Effector memory CD8-positive, alpha-beta T cell (primary cell): Measurements from ENCODE around the gene SV2A.
"Not testable (repeated sequence)": the region's sequence is repeated elsewhere in the genome, so short reads cannot be mapped to it uniquely, and the experiment has no call there.

ENCODE experiments used
- ATAC-seq: fragments of 150-1000 bp; cut with Tn5 transposase; replicated peaks from 2 replicates; pipeline ENCODE4 v1.10.0; 2021; ENCODE audit warnings: mild to moderate bottlenecking, moderate library complexity
- DNase-seq, 3 experiments: peaks; one replicate each; pipeline ENCODE4 v3.0.0; 2021
- H3K27ac Mint-ChIP-seq, 2 donors: one replicate each; pipeline ENCODE4 v1.8.0; 2022; ENCODE audit warnings: mild to moderate bottlenecking in 2 of 2, mixed read lengths in 2 of 2, moderate library complexity in 2 of 2
- H3K27me3 Mint-ChIP-seq, 2 donors: one replicate each; pipeline ENCODE4 v1.8.0; 2022; ENCODE audit warnings: mixed read lengths in 2 of 2
- H3K36me3 Mint-ChIP-seq: one replicate; pipeline ENCODE4 v1.8.0; 2022; ENCODE audit warnings: mild to moderate bottlenecking, moderate library complexity, mixed read lengths; ENCODE audit not compliant: insufficient read depth
- H3K4me1 Mint-ChIP-seq, 2 donors: one replicate each; pipeline ENCODE4 v1.8.0; 2022; ENCODE audit warnings: low read depth in 2 of 2, mixed read lengths in 2 of 2
- H3K4me3 Mint-ChIP-seq, 2 donors: one replicate each; pipeline ENCODE4 v1.8.0; 2022; ENCODE audit warnings: mild to moderate bottlenecking in 2 of 2, mixed read lengths in 2 of 2, moderate library complexity in 2 of 2
- H3K9me3 Mint-ChIP-seq, 2 donors: one replicate each; pipeline ENCODE4 v1.8.0; 2022; ENCODE audit warnings: mixed read lengths in 2 of 2

The SV2A gene

DNA sequence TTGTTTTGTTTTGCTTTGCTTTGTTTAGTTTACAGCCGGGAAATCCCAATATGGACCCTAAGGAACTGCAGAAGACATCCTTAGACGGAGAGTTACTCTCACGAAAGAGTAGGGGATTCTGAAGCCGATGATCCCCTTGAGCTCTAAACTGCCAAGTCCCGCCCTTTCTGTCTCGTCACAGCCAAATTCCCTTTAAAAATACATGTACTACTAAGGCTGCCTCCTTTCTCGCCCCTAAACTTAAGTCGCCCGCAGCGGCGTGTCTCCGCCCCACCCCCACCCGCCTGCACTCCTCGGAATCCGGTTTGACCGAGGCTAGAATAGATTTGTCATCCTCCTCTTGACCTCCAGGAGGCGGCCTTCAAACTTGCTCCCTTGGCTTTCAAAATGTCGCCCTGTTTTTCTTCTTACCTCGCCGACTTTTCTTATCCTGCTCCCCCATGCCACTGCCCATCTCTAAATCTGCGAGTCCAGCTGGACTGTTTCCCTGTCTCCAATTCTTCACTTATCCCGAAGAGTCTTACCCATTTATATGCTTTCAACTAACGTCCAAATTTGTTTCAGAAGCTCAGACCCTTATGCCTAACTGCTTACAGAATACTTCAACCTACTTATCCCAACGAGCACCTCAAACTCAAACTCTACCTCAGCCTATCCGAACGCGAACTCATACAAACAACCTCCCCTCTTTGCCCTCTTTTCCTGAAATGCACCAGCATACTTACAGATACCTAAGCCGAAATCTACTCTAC is 29.2 kb downstream of the SV2A start:
- peaks cover 0 to 3% of the 10 kb centered on the region in 2 donors for H3K4me1 Mint-ChIP-seq
- no peak overlapping the region for H3K27ac Mint-ChIP-seq
- H3K4me3 Mint-ChIP-seq = no peak overlapping the region
- peak; percentile 18 for ATAC-seq
- no peaks in the 10 kb centered on the region for H3K9me3 Mint-ChIP-seq
- H3K27me3 Mint-ChIP-seq = no peaks in the 10 kb centered on the region
- peaks cover 4% of the 10 kb centered on the region for H3K36me3 Mint-ChIP-seq
- DNase-seq = peak; percentile 48 to 74 (median 56)

DNA sequence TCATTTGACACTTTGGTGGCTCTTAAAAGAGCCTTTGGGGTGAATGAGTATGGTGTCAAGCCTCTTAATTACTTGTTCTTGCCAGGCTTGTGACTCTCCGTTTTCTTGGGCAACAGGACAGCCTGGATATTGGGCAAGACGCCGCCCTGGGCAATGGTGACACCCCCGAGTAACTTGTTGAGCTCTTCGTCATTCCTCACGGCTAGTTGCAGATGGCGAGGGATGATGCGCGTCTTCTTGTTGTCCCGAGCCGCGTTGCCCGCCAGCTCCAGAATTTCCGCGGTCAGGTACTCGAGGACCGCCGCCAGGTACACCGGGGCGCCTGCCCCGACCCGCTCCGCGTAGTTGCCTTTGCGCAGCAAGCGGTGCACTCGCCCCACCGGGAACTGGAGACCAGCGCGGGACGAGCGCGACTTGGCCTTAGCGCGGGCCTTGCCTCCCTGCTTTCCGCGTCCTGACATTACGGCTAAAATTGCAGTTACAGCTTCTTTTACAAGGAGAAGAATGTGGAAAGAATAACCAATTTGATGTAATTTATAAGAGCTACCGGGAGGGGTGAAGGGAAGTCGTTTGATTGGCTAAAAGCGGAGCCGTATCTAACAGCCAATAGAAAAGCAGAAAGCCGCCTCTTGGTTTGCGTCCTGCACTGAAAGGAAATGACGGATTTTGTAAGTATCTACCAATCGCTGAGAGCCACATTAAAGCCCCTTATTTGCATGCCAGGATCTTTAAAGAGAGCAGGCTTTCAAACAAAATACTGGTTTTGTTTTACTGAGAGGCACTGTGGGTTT is 30.0 kb downstream of the SV2A start:
- H3K36me3 Mint-ChIP-seq = peaks cover 5% of the 10 kb centered on the region
- peaks cover 0 to 3% of the 10 kb centered on the region in 2 donors for H3K4me1 Mint-ChIP-seq
- no peak overlapping the region for H3K27ac Mint-ChIP-seq
- no peaks in the 10 kb centered on the region for H3K27me3 Mint-ChIP-seq
- peak; percentile 63 for ATAC-seq
- peak; percentile 70 to 73 (median 71) for DNase-seq
- no peaks in the 10 kb centered on the region for H3K9me3 Mint-ChIP-seq
- no peak overlapping the region for H3K4me3 Mint-ChIP-seq

DNA sequence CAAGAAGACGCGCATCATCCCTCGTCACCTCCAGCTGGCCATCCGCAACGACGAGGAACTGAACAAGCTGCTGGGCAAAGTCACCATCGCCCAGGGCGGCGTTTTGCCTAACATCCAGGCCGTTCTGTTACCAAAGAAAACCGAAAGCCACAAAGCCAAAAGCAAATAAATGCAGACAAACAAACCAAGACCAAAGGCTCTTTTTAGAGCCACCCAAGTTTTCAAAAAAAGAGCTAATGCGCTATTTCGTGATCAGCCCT is 30.5 kb downstream of the SV2A start:
- not testable (repeated sequence) for ATAC-seq, DNase-seq, H3K4me3 Mint-ChIP-seq, H3K27ac Mint-ChIP-seq, H3K27me3 Mint-ChIP-seq, H3K36me3 Mint-ChIP-seq, H3K4me1 Mint-ChIP-seq, H3K9me3 Mint-ChIP-seq

DNA sequence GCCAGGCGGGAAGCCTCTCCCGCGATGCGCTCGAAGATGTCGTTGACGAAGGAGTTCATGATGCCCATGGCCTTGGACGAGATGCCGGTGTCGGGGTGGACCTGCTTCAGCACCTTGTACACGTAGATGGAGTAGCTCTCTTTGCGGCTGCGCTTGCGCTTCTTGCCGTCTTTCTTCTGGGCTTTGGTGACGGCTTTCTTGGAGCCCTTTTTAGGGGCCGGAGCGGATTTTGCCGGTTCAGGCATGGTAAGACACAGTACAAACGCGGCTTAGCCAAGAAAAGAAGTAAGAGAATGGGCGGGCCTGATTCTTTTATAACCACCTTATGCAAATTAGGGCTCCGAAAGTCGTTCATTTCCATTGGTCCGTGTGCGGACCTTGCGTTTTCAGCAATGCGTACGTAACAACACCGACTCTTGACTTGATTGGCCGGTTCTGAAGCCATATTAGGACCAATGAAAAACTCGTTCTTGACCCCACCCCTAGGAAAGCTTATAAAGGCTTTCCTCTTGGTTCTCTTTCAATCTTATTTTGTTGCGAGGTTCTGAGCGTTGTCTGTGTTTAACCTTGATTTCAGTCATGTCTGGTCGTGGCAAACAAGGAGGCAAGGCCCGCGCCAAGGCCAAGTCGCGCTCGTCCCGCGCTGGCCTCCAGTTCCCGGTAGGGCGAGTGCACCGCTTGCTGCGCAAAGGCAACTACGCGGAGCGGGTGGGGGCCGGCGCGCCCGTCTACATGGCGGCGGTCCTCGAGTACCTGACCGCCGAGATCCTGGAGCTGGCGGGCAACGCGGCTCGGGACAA is 31.0 kb downstream of the SV2A start:
- Mint-ChIP-seq H3K4me3 (no peak overlapping the region), H3K36me3 (peaks cover 5% of the 10 kb centered on the region), H3K9me3 (no peaks in the 10 kb centered on the region), H3K4me1 (peaks cover 0 to 6% of the 10 kb centered on the region in 2 donors), H3K27me3 (no peaks in the 10 kb centered on the region), H3K27ac (no peak overlapping the region)
- ATAC-seq (peak; percentile 67), DNase-seq (peak; percentile 86 to 94 (median 87))

DNA sequence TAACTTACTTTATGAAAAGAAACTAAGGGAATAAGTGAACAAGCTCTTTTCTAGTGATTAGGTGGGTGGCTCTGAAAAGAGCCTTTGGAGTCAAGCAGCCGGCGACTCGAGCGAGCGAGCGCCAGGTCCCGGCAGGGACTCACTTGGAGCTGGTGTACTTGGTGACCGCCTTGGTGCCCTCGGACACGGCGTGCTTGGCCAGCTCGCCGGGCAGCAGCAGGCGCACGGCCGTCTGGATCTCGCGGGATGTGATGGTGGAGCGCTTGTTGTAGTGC is 31.6 kb downstream of the SV2A start:
- not testable (repeated sequence) for ATAC-seq, H3K4me1 Mint-ChIP-seq, H3K36me3 Mint-ChIP-seq, H3K4me3 Mint-ChIP-seq, H3K9me3 Mint-ChIP-seq, H3K27me3 Mint-ChIP-seq, H3K27ac Mint-ChIP-seq
- peak in 1 of 3 experiments; percentile 29 for DNase-seq

DNA sequence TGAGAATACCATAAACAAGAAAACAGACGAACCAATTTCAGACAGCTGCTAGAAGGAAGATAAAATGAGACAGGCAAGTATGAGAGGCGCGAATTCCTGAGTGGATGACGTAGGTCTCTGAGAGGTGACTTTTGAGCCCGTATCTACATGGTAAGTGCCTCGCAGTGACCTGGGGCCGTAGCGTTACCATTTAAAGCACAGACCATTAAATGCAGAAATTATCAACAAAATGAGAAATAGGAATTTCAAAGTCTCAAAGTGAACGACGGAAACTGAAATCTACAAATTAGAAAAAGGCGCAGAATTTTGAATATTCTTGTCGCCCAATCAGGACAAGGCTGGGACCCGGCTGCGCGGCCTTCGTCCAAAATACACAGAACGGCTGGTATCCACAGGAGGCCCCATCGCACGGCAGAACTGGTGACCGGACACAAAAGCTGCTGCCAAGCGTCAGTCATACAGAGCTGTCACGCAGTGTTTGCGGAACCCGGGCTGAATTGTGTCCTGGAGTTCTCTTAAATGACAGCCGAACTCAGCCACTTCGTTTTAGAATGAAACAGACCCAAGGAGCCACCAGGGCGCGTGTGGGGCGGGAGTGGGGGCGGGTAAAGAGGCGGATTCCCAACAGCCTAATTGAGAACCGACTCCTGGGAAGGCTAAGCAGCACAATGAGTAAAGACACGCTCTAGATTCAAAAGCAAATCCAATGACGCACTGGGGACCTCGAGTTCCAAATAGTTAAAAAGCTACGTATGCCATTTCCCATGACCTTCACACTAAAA is 32.1 kb downstream of the SV2A start:
- H3K27ac Mint-ChIP-seq = no peak overlapping the region
- DNase-seq (peak; percentile 48 to 60 (median 53)), ATAC-seq (peak; percentile 2)
- H3K4me1 Mint-ChIP-seq = peaks cover 0 to 6% of the 10 kb centered on the region in 2 donors
- no peak overlapping the region for H3K4me3 Mint-ChIP-seq
- no peaks in the 10 kb centered on the region for H3K9me3 Mint-ChIP-seq
- H3K27me3 Mint-ChIP-seq = no peaks in the 10 kb centered on the region
- peaks cover 5% of the 10 kb centered on the region for H3K36me3 Mint-ChIP-seq

DNA sequence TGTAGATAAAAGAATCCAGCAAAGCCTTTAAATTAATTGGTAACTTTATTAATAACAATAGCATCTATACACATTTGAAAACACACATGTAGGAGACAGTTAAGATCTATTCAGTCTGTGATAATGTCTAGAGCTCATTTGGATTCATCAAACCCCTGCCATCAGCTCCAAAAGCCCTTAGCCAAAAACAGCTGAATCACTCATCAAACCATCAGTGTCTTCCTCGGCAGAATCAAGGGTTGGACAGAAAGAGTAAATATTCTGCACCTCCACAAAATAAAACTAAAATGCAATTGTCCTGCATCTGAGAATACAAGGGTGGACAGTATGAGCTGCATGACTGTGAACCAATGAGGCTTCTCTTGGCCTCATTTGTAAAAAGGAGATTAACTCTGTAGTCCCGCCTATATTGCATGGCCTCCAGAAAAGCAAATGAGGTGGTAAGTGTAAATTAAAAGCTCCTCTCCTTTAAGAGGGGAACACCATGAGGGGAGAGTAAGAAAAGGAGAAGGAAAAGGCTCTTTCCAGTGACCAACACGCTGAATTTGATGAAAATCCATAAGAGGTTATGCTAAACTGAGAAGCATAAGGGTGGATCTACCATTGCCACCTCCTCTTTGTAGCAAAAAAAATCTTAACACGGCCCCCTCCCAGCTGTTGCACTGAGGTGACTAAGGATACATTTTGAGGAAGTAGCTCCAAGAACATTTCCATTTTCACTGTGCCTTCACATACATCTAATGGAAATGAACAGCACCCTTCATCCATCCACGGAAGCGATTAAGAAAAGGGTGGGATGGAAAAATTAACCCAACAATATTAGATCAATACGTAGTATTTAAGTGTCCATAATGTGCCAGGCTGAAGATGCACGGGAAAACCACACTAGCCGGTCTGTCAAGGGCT is 33.0 kb downstream of the SV2A start:
- Mint-ChIP-seq H3K36me3 (peaks cover 5% of the 10 kb centered on the region), H3K4me1 (peaks cover 2 to 7% of the 10 kb centered on the region in 2 donors)

DNA sequence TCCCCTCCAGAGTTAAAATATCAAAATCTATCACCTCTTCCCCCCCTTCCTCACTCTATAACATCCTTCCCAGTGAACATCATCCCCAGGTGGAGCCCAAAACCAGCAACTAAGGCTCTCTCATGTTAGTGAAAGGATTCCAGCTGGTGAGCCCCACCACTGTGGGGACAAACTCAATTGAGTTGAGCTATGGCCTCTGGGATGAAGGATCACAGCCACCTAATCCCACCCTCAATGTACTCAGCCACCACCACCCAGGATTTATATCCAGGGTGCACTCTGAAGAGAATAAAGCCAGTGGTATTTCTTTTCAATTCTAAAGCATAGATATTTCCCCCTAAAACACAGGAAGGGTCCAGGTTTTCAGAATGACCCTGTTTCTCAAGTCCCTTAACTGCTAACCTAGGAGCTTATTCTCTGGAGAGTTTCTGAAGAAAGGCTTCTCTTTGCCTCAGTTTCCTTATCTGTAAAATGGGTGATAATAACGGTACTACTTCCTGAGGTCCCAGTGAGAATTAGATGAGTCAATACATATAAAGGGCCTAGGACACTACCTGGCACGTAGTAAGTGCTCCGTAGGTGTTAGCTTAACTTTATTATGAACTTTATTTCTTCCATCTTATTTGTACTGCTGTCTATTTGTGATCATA is 33.9 kb downstream of the SV2A start:
- H3K4me1 Mint-ChIP-seq = peaks cover 9 to 10% of the 10 kb centered on the region in 2 donors
- H3K9me3 Mint-ChIP-seq = no peaks in the 10 kb centered on the region
- no peaks in the 10 kb centered on the region for H3K27me3 Mint-ChIP-seq
- ATAC-seq (no peak), DNase-seq (no peak)
- no peak overlapping the region for H3K27ac Mint-ChIP-seq
- H3K36me3 Mint-ChIP-seq = peaks cover 5% of the 10 kb centered on the region
- no peak overlapping the region for H3K4me3 Mint-ChIP-seq

More for the DNA sequence above, 33.0 kb downstream of the SV2A start:
- DNase-seq (peak in 1 of 3 experiments; percentile 13), ATAC-seq (no peak)
- Mint-ChIP-seq H3K27me3 (no peaks in the 10 kb centered on the region), H3K9me3 (no peaks in the 10 kb centered on the region), H3K27ac (no peak overlapping the region), H3K4me3 (no peak overlapping the region)

DNA sequence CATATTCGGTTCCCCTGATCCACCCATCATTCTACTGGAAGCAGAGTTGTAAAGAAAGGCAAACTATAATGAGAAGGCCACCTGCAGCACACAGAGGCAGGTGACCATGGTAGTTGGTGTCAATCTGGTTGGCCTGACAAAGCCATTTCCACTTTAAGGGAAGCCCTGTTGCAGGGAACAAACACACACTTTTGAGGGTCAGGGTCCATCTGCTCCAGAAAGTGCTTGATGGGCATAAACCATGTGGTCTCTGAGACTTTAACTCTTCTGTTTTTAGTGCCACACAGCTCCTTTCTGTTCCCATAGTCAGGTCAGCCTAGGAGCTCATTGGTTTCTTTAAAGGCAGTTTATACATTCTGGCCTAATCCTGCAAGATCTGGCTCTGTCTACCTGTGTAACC is 35.8 kb downstream of the SV2A start:
- no peak for DNase-seq
- no peak overlapping the region for H3K4me3 Mint-ChIP-seq
- H3K27me3 Mint-ChIP-seq = no peaks in the 10 kb centered on the region
- peak overlapping the region in 1 of 2 donors; percentile 36 for H3K27ac Mint-ChIP-seq
- peaks cover 9 to 10% of the 10 kb centered on the region in 2 donors for H3K4me1 Mint-ChIP-seq
- H3K9me3 Mint-ChIP-seq = no peaks in the 10 kb centered on the region
- peaks cover 5% of the 10 kb centered on the region for H3K36me3 Mint-ChIP-seq
- no peak for ATAC-seq

DNA sequence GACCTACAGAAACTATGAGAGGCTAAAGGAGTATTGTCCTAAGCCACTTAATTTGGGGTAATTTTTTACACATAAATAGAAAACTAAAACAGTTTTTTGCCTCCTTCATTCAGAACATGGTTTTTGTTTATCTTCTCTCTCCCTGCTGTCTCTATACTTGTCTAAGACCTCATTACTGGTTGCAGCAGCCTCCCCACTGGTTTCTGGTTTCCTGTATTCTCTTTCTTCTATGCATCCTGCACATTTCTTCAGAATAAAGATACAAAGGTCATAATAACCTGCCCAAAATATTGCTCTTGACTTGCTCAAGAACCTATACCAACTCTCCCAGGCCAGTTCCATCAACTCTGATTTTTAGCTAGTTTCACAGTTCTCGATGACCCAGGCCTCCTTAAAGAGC is 38.1 kb downstream of the SV2A start:
- peak; percentile 65 for ATAC-seq
- H3K4me3 Mint-ChIP-seq = peak overlapping the region; percentile 1 to 11
- H3K9me3 Mint-ChIP-seq = no peaks in the 10 kb centered on the region
- H3K4me1 Mint-ChIP-seq = peaks cover 9 to 10% of the 10 kb centered on the region in 2 donors
- peak overlapping the region; percentile 1 to 48 for H3K27ac Mint-ChIP-seq
- no peaks in the 10 kb centered on the region for H3K27me3 Mint-ChIP-seq
- H3K36me3 Mint-ChIP-seq = peaks cover 5% of the 10 kb centered on the region
- no peak for DNase-seq

DNA sequence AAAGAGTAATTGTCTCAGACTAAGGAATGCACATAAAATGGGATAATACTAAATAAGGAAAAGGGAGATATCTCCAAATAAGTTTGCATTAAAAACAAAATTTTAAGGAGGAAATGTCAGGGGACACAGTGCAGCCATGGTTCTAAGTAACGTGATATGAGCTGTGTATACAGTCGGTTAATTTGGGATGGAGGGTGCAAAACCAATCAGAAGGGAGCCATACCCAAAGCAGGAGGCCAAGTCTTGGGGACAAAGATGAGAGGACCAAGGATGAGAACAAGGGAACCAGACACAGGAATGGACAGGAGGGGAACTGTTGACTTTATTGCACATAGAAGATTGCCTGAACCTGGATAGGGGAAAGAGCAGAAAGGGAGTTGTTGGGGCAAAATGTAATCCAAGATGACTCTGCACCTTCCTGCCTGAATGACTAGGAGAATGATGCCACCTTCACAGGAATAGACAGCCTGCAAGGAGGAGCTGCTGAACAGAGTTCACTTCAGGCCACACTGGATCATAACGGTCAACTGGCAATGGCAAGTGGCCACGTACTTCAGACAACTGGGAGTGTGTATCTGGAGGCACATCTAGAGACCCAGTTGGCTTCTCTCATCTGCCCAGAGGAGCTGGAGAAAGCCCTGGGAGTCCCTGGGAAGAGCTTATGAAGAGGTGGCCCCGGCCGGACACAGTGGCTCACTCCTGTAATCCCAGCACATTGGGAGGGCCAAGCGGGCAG is 40.3 kb downstream of the SV2A start:
- Mint-ChIP-seq H3K9me3 (no peaks in the 10 kb centered on the region), H3K4me1 (peaks cover 6 to 9% of the 10 kb centered on the region in 2 donors), H3K36me3 (no peaks in the 10 kb centered on the region), H3K4me3 (no peak overlapping the region), H3K27ac (no peak overlapping the region), H3K27me3 (no peaks in the 10 kb centered on the region)
- no peak for ATAC-seq
- DNase-seq = no peak

DNA sequence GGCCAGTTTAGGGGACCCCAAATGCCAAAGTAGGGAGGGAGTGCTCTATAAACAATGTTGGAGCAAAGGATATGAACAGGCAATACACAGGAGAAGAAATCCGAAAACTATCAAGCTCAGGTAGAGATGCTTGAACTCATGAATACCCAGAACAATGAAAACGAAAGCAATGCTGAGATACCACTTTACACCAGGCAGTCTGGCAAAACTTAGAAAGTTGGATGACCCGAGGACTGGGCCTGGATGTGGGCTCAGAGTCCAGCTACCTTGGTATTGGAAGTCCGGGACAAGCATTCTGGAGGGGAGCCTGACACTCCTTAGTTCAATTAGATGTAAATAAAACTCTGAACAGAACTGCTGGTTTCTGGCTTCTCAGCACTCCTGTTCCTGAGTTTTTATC is 44.6 kb downstream of the SV2A start:
- H3K4me1 Mint-ChIP-seq, H3K27me3 Mint-ChIP-seq, ATAC-seq, H3K9me3 Mint-ChIP-seq, DNase-seq, H3K27ac Mint-ChIP-seq, H3K36me3 Mint-ChIP-seq, H3K4me3 Mint-ChIP-seq: not testable (repeated sequence)
